Right atrium auricular region (tissue), 2 donors: ENCODE measurements around the gene COPG2. TPM values are rescaled to one million over a fixed set of nuclear protein-coding genes. Genes with fewer than 3 reads are reported as not detected.
A peak's percentile ranks its signal among the peaks of the same experiment; 100 is the strongest.

Source experiments
- DNase-seq: peaks from one replicate; pipeline ENCODE4 v3.0.0-alpha.2; 2019; ENCODE audit warnings: low spot score
- H3K27ac ChIP-seq, 2 donors: fragments of 200-600 bp; sonication (generic); 1 replicate in 1 of 2; 2 replicates in 1 of 2; pipeline ENCODE4 v1.5.1; 2016 to 2019
- H3K27me3 ChIP-seq, 2 donors: fragments of 200-600 bp; sonication (generic); one replicate each; pipeline versions ENCODE4 v1.5.1 to v1.6.0; 2017 to 2019
- H3K36me3 ChIP-seq: fragments of 200-600 bp; sonication (generic); one replicate; pipeline ENCODE4 v1.5.1; 2016
- H3K4me1 ChIP-seq, 2 donors: fragments of 200-600 bp; sonication (generic); one replicate each; pipeline versions ENCODE4 v1.5.1 to v1.6.0; 2017 to 2019
- H3K4me3 ChIP-seq, 2 donors: fragments of 200-600 bp; sonication (generic); 1 replicate in 1 of 2; 2 replicates in 1 of 2; pipeline ENCODE4 v1.5.1; 2017 to 2019; ENCODE audit warnings: mild to moderate bottlenecking in 1 of 2, moderate library complexity in 1 of 2
- H3K9me3 ChIP-seq, 2 donors: fragments of 200-600 bp; sonication (generic); one replicate each; pipeline ENCODE4 v1.5.1; 2019
- total RNA-seq, 2 donors: library from RNA; depleted of rRNA; stranded (reverse); fragments of >200 nt; gene quantifications; one replicate each; pipeline ENCODE4 v1.1.0, GENCODE V29; 2016
- TF ChIP-seq, protein P1 (sequence below), 2 donors: fragments of 200-600 bp; sonication (generic); IDR thresholded peaks; one replicate each; pipeline ENCODE4 v1.5.1; 2019; ENCODE audit warnings: antibody characterized with exemption in 2 of 2

The COPG2 gene
- total RNA-seq, 2 donors from 2014 or later = 13.1 to 19.3 TPM

DNA sequence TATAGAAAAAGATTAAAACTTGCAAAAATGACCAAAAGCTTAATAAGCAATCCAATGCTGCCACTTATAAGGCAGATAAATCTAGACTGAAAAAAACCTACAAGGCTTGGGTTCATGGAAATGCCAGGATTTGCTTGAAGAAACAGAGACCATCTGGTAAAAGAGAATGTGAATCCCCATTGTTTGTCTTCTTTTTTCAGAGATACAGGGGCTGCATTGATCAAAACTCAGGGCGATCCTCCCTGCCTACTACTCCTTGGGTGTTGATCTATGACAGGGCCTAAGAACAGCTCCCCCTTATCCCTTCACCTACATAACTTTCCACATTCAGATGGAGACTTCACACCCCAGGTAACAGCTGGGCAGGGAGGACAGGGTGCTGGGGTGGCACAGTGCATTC lies 21.1 kb upstream of the COPG2 start:
- no peak for DNase-seq
- TF ChIP-seq, protein P1, sequence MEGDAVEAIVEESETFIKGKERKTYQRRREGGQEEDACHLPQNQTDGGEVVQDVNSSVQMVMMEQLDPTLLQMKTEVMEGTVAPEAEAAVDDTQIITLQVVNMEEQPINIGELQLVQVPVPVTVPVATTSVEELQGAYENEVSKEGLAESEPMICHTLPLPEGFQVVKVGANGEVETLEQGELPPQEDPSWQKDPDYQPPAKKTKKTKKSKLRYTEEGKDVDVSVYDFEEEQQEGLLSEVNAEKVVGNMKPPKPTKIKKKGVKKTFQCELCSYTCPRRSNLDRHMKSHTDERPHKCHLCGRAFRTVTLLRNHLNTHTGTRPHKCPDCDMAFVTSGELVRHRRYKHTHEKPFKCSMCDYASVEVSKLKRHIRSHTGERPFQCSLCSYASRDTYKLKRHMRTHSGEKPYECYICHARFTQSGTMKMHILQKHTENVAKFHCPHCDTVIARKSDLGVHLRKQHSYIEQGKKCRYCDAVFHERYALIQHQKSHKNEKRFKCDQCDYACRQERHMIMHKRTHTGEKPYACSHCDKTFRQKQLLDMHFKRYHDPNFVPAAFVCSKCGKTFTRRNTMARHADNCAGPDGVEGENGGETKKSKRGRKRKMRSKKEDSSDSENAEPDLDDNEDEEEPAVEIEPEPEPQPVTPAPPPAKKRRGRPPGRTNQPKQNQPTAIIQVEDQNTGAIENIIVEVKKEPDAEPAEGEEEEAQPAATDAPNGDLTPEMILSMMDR (IDR thresholded peaks at IDR 0.05) = no peak
- Histone ChIP-seq H3K27me3 (no peaks in the 10 kb centered on the region), H3K36me3 (no peaks in the 10 kb centered on the region), H3K4me1 (no peaks in the 10 kb centered on the region), H3K9me3 (peaks cover 0 to 4% of the 10 kb centered on the region in 2 donors), H3K27ac (no peak overlapping the region), H3K4me3 (no peak overlapping the region)

DNA sequence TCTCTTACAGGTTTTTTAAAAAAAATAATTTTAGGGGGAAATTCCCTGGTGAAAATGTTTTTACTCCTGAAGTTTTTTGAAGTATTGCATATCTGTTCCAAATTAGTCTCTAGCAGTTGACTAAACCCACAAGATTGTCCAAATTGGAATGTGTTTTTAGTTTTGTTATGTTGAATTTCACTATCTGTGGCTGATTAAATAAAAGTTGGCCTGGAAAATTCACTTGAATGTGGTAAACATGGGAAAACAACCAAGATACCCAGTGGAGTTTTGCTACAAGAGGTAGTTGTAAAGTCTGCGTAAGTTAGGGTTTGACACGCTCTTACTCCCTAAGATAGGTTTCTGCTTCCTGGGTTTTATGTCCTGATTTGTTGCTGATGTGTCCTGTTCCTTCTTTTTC lies 14.5 kb upstream of the COPG2 start:
- Histone ChIP-seq H3K27ac (no peak overlapping the region), H3K36me3 (no peaks in the 10 kb centered on the region), H3K27me3 (no peaks in the 10 kb centered on the region), H3K9me3 (no peaks in the 10 kb centered on the region), H3K4me1 (no peaks in the 10 kb centered on the region), H3K4me3 (no peak overlapping the region)
- TF ChIP-seq, protein P1 (IDR thresholded peaks at IDR 0.05) = no peak
- DNase-seq = no peak

DNA sequence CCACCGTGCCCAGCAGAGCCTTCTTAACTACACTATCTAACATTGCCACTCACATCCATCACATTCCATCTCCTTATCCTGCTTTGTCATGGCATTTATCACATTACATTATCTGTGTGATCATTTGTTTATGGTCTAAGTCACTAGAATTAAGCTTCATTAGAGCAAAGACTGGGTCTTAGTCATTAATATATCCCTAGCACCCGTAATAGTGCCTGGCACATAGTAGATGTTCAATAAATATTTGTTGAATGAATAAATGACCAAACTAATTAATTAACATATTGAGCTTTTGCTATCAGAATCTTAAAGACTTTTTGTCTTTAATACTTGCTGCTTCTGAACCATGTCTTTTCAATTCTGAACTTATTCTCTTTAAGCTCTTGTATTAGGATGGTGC lies 5.9 kb upstream of the COPG2 start:
- no peaks in the 10 kb centered on the region for H3K9me3 ChIP-seq
- no peak overlapping the region for H3K27ac ChIP-seq
- no peak for DNase-seq
- H3K27me3 ChIP-seq = no peaks in the 10 kb centered on the region
- TF ChIP-seq, protein P1 (IDR thresholded peaks at IDR 0.05) = no peak
- no peaks in the 10 kb centered on the region for H3K36me3 ChIP-seq
- H3K4me1 ChIP-seq = peaks cover 0 to under 1% of the 10 kb centered on the region in 2 donors
- H3K4me3 ChIP-seq = no peak overlapping the region

DNA sequence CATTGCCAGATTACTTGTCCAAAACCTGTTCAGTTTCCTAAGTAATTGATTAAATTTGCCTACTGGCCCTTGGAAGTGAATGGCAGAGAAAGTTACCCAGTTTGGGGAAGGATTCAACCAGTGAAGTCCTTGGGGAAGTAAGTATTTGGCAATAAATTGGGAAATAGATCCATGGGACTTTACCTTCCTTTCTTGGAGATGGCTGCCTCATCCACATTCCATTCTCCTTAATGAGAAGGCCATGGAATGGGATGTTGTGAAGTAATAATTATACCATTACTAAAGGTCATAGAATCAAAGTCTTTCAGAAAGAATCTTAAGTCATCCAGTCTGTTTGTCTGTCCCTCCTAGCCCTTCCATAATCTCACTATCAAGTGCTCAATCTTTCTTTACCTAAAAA lies 4.5 kb upstream of the COPG2 start:
- Histone ChIP-seq H3K36me3 (no peaks in the 10 kb centered on the region), H3K4me3 (no peak overlapping the region), H3K27me3 (no peaks in the 10 kb centered on the region), H3K9me3 (no peaks in the 10 kb centered on the region), H3K4me1 (peaks cover 0 to 6% of the 10 kb centered on the region in 2 donors), H3K27ac (no peak overlapping the region)
- DNase-seq = no peak
- TF ChIP-seq, protein P1 (IDR thresholded peaks at IDR 0.05) = no peak

DNA sequence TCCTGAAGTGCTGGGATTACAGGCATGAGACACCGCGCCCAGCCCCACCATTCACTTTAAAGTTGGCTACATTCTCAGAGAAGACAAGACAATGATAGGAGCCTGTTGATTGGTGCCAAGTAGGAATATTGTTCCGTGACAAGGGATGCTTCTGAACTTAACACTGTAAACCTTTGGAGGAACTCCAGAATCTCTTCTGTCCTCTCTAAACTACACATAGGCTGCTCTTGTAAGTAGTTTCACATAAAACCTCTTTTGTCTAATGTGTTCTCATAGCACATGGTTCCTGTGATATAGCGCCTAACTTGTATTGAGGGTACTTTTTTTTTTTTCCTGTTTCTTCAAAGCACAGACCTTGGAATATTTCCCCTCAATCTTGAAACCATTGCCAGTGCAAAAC lies 3.6 kb upstream of the COPG2 start:
- DNase-seq = no peak
- H3K4me1 ChIP-seq = peaks cover 0 to 6% of the 10 kb centered on the region in 2 donors
- no peak overlapping the region for H3K4me3 ChIP-seq
- H3K9me3 ChIP-seq = no peaks in the 10 kb centered on the region
- TF ChIP-seq, protein P1 (IDR thresholded peaks at IDR 0.05) = no peak
- H3K36me3 ChIP-seq = no peaks in the 10 kb centered on the region
- no peak overlapping the region for H3K27ac ChIP-seq
- no peaks in the 10 kb centered on the region for H3K27me3 ChIP-seq

DNA sequence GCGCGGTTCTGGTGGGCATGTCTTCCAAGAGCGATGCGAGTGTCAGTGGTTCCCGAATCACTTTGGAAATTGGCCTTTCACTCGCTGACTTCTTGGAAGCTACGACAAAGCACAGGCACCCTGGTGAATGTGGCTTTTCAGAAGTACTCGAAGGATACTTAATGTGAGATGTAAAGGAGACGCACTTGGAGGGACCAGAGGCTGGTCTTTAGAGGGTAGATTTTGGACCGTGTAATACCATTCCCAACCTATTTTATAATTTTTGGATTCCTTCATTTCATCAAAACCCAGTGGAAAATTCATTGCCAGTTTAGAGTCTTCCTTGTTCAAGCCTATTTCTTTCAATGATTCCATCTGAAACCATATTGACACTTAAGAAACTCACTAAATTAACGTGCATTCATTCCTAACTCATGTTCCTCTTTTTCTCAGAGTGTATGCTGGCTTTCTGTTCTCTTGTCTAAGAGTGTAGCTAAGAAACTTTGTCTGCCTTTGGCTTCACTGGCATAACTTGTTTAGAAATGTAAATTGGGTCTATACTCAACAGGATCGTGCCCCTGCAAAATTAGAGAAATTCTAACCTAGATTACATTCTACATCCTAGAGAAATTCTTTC lies 645 bp upstream of the COPG2 start:
- TF ChIP-seq, protein P1 (IDR thresholded peaks at IDR 0.05) = no peak

More for the DNA sequence above, 645 bp upstream of the COPG2 start:
- Histone ChIP-seq H3K27me3 (no peaks in the 10 kb centered on the region), H3K4me1 (peaks cover 0 to 6% of the 10 kb centered on the region in 2 donors), H3K9me3 (no peaks in the 10 kb centered on the region), H3K27ac (peak overlapping the region; percentile 89), H3K36me3 (no peaks in the 10 kb centered on the region), H3K4me3 (peak overlapping the region; percentile 70 to 83)
- DNase-seq = no peak
